Stomach (tissue), 9 donors: Measurements from ENCODE around the gene EHMT1. TPM values are rescaled to one million over a fixed set of nuclear protein-coding genes. Genes with fewer than 3 reads are reported as not detected.

Source experiments
- DNase-seq, 2 donors: peaks; one replicate each; pipeline versions ENCODE4 v3.0.0 to v3.0.0-alpha.2; 2013 to 2019
- H3K27ac ChIP-seq, 5 donors: fragments of 200-600 bp in 4 of 5; sonication (generic) in 4 of 5; one replicate each; pipeline ENCODE4 v1.5.1; 2013 to 2019; ENCODE audit warnings: mild to moderate bottlenecking in 1 of 5, moderate library complexity in 1 of 5
- H3K27me3 ChIP-seq, 3 donors: fragments of 200-600 bp; sonication (generic); one replicate each; pipeline ENCODE4 v1.5.1; 2017 to 2019; ENCODE audit warnings: mixed run types in 1 of 3
- H3K36me3 ChIP-seq, 4 donors: fragments of 200-600 bp; sonication (generic); 1 replicate in 3 of 4; 2 replicates in 1 of 4; pipeline ENCODE4 v1.5.1; 2016 to 2019
- H3K4me1 ChIP-seq, 4 donors: fragments of 200-600 bp; sonication (generic); one replicate each; pipeline ENCODE4 v1.5.1; 2016 to 2019
- H3K4me3 ChIP-seq, 4 donors: fragments of 200-600 bp; sonication (generic) in 3 of 4; one replicate each; pipeline ENCODE4 v1.5.1; 2016 to 2019; ENCODE audit warnings: mild to moderate bottlenecking in 1 of 4
- H3K9me3 ChIP-seq, 4 donors: fragments of 200-600 bp; sonication (generic); one replicate each; pipeline ENCODE4 v1.5.1; 2016 to 2019
- CTCF ChIP-seq, 7 experiments: fragments of 450-650 bp in 4 of 7; fragments of 200-600 bp in 3 of 7; sonication (generic) in 3 of 7; IDR thresholded peaks; one replicate each; pipeline ENCODE4 v1.5.1; 2016 to 2019; ENCODE audit warnings: antibody characterized with exemption in 7 of 7, control low read depth in 2 of 7, mild to moderate bottlenecking in 1 of 7
- EP300 ChIP-seq: sonication (generic); formaldehyde crosslinking; IDR thresholded peaks from one replicate; pipeline ENCODE4 v1.6.1; 2017; ENCODE audit warnings: antibody characterized with exemption
- POLR2A ChIP-seq, 4 donors: fragments of 450-650 bp; IDR thresholded peaks; one replicate each; pipeline ENCODE4 v1.6.1; 2016; ENCODE audit warnings: antibody characterized with exemption in 4 of 4, control low read depth in 2 of 4, mild to moderate bottlenecking in 1 of 4, moderate library complexity in 1 of 4
- POLR2AphosphoS5 ChIP-seq, 3 donors: sonication (generic); formaldehyde crosslinking; IDR thresholded peaks; one replicate each; pipeline ENCODE4 v1.6.1; 2016; ENCODE audit warnings: antibody characterized with exemption in 3 of 3
- WGBS, 5 donors: extraction: QIAGEN DNeasy Blood & Tissue Kit in 3 of 5; methylation state at CpG; one replicate each; pipeline versions ENCODE4 v1.1.5 to v1.1.7; 2013 to 2018; 5-methylcytosine and 5-hydroxymethylcytosine counted together
- intact Hi-C: fragments of 100-400 bp; cut with DNase I; formaldehyde crosslinking; loops from one replicate; pipeline ENCODE4 v1.15.1; 2023; ENCODE audit warnings: low total_unique reads
- polyA plus RNA-seq, 3 donors: library from polyadenylated mRNA; stranded (reverse); fragments of 200-250 nt; gene quantifications; one replicate each; pipeline ENCODE4 v1.2.3, GENCODE V29; 2013
- total RNA-seq, 5 donors: library from RNA; depleted of rRNA; stranded (reverse); fragments of >200 nt; gene quantifications; one replicate each; pipeline versions ENCODE4 v1.1.0 to v1.2.3, GENCODE V29; 2014 to 2016
- donor health status: healthy with polysubstance abuse.
- donor health status: Bipolar disorder and iron deficiency.
- donor health status: healthy.

EHMT1 gene
- total and polyA plus RNA-seq, 8 donors: 23.9 to 419 (median 79.5) TPM

GRCh38 chr9:137757139-137757538 is 138.3 kb downstream of the EHMT1 start:
- 81 to 87% (median 86%) methylated on average over 10 of the region's 10 CpGs for WGBS, 5 donors
- Histone ChIP-seq H3K36me3 (peaks cover 27 to 98% (median 96%) of the 10 kb centered on the region in 4 donors), H3K4me1 (no peaks in the 10 kb centered on the region), H3K27ac (no peak overlapping the region), H3K27me3 (no peaks in the 10 kb centered on the region), H3K9me3 (peaks cover 0 to 8% (median 0%) of the 10 kb centered on the region in 4 donors), H3K4me3 (no peak overlapping the region)
- no peak for TF ChIP-seq EP300
- TF ChIP-seq POLR2AphosphoS5 (IDR thresholded peaks at IDR 0.05): no peak
- TF ChIP-seq POLR2A (IDR thresholded peaks at IDR 0.05): no peak
- no peak for TF ChIP-seq CTCF (IDR thresholded peaks at IDR 0.05)
- intact Hi-C loops: no loop called here
- DNase-seq: peak in 1 of 2 donors; percentile 49

GRCh38 chr9:137757613-137758029 is 138.8 kb downstream of the EHMT1 start:
- no peak for DNase-seq
- no peak overlapping the region for H3K4me3 ChIP-seq
- 74 to 88% (median 78%) methylated on average over 9 of the region's 9 CpGs for WGBS, 5 donors
- intact Hi-C loops: no loop called here
- no peaks in the 10 kb centered on the region for H3K27me3 ChIP-seq
- H3K4me1 ChIP-seq: no peaks in the 10 kb centered on the region
- peaks cover 27 to 98% (median 96%) of the 10 kb centered on the region in 4 donors for H3K36me3 ChIP-seq
- H3K27ac ChIP-seq: no peak overlapping the region
- H3K9me3 ChIP-seq: peaks cover 0 to 8% (median 0%) of the 10 kb centered on the region in 4 donors
- TF ChIP-seq CTCF (IDR thresholded peaks at IDR 0.05) (no peak), POLR2AphosphoS5 (IDR thresholded peaks at IDR 0.05) (no peak), EP300 (no peak), POLR2A (IDR thresholded peaks at IDR 0.05) (no peak)

- H3K27me3 ChIP-seq: no peaks in the 10 kb centered on the region
- no peaks in the 10 kb centered on the region for H3K4me1 ChIP-seq
- no peak overlapping the region for H3K27ac ChIP-seq
- TF ChIP-seq EP300 (no peak), CTCF (IDR thresholded peaks at IDR 0.05) (no peak), POLR2A (IDR thresholded peaks at IDR 0.05) (no peak), POLR2AphosphoS5 (IDR thresholded peaks at IDR 0.05) (no peak)
- H3K9me3 ChIP-seq: peaks cover 0 to 8% (median 0%) of the 10 kb centered on the region in 4 donors
- no peak for DNase-seq
- no peak overlapping the region for H3K4me3 ChIP-seq
- intact Hi-C loops: no loop called here
- peaks cover 30 to 98% (median 96%) of the 10 kb centered on the region in 4 donors for H3K36me3 ChIP-seq
- WGBS, 5 donors: 93 to 98% (median 96%) methylated on average over 16 of the region's 16 CpGs
Observed at GRCh38 chr9:137758067-137758466, 139.3 kb downstream of the EHMT1 start.

- 95 to 98% (median 96%) methylated on average over 11 of the region's 11 CpGs for WGBS, 5 donors
- H3K4me1 ChIP-seq: peaks cover 0 to 6% (median 0%) of the 10 kb centered on the region in 4 donors
- no peak for DNase-seq
- no peak overlapping the region for H3K27ac ChIP-seq
- H3K9me3 ChIP-seq: peaks cover 0 to 8% (median 0%) of the 10 kb centered on the region in 4 donors
- H3K4me3 ChIP-seq: no peak overlapping the region
- no peaks in the 10 kb centered on the region for H3K27me3 ChIP-seq
- intact Hi-C loops: no loop called here
- no peak for TF ChIP-seq POLR2A (IDR thresholded peaks at IDR 0.05)
- TF ChIP-seq CTCF (IDR thresholded peaks at IDR 0.05): no peak
- TF ChIP-seq POLR2AphosphoS5 (IDR thresholded peaks at IDR 0.05): no peak
- TF ChIP-seq EP300: no peak
- peaks cover 39 to 98% (median 96%) of the 10 kb centered on the region in 4 donors for H3K36me3 ChIP-seq
Observed at GRCh38 chr9:137759117-137759516, 140.3 kb downstream of the EHMT1 start.
